T-helper 17 cell (primary cell): ENCODE measurements around the gene SPAG16. TPM values are rescaled to one million over a fixed set of nuclear protein-coding genes. Genes with fewer than 3 reads are reported as not detected.
A peak's percentile ranks its signal among the peaks of the same experiment; 100 is the strongest.

Experiments
- ATAC-seq: fragments of 150-1000 bp; cut with Tn5 transposase; 2 replicates; pipeline ENCODE4 v1.10.0; 2021; ENCODE audit warnings: mild to moderate bottlenecking, moderate library complexity
- DNase-seq, 3 donors: peaks; one replicate each; pipeline versions ENCODE4 v3.0.0 to v3.0.0-alpha.2; 2020 to 2021
- H3K9me3 ChIP-seq: one replicate; pipeline ENCODE4 v1.7.0; 2013; ENCODE audit warnings: low read length, mild to moderate bottlenecking; ENCODE audit not compliant: control insufficient read depth, poor library complexity, severe bottlenecking
- H3K27ac Mint-ChIP-seq: one replicate; pipeline ENCODE4 v1.8.0; 2022; ENCODE audit warnings: mild to moderate bottlenecking, moderate library complexity, mixed read lengths
- H3K27me3 Mint-ChIP-seq: one replicate; pipeline ENCODE4 v1.8.0; 2022; ENCODE audit warnings: mixed read lengths
- H3K36me3 Mint-ChIP-seq: one replicate; pipeline ENCODE4 v1.8.0; 2022; ENCODE audit warnings: low read depth, mixed read lengths
- H3K4me1 Mint-ChIP-seq: one replicate; pipeline ENCODE4 v1.8.0; 2022; ENCODE audit warnings: mild to moderate bottlenecking, mixed read lengths
- H3K4me3 Mint-ChIP-seq: one replicate; pipeline ENCODE4 v1.8.0; 2022; ENCODE audit warnings: mild to moderate bottlenecking, moderate library complexity, mixed read lengths
- total RNA-seq, 4 donors: library from RNA in 2 of 4; stranded (reverse) in 2 of 4; gene quantifications; one replicate each; pipeline ENCODE4 v1.2.3 and lab custom pipeline; 2022 to 2026

The SPAG16 gene
- 1 to 10 TPM; 4.1 to 5.1 TPM for total RNA-seq
- total RNA-seq (lab: John Stamatoyannopoulos, UW) = 4.8 to 6.1 reads per million in 2 donors

GRCh38 chr2:213284105-213285090 lies at the start of gene SPAG16:
Gene SPAG16, plus strand, starts transcription at chr2:213284464.
- ATAC-seq (peak; percentile 95), DNase-seq (peak; percentile 90 to 96 (median 91))
- no peaks in the 10 kb centered on the region for H3K27me3 Mint-ChIP-seq
- peaks cover 20% of the 10 kb centered on the region for H3K4me1 Mint-ChIP-seq
- H3K27ac Mint-ChIP-seq = peak within 1 kb of the TSS; percentile 97
- H3K9me3 ChIP-seq = no peaks in the 10 kb centered on the region
- H3K4me3 Mint-ChIP-seq = peak within 1 kb of the TSS; percentile 94
- no peaks in the 10 kb centered on the region for H3K36me3 Mint-ChIP-seq

DNA sequence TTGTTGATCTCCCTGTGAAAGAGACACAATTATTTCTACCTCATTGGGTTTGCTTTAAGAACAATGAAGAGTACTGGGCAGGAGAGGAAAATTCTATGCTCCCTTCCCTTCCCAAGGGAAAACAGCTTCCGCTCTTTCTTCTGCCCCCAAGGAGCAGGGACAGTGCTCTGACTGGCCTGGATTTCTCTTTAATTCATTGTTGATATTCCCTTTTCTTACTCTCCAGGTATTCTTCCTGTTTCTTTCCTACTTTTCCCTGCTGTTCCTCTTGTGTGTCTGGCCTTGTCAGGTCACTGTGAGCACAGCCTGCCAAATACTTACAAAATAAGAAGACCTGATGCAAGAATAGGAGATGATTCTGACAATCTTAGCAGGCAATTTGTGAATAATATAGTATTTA lies 49.6 kb upstream of the SPAG16 start:
- Mint-ChIP-seq H3K4me3 (no peak overlapping the region), H3K36me3 (no peaks in the 10 kb centered on the region), H3K27ac (no peak overlapping the region), H3K4me1 (peaks cover 8% of the 10 kb centered on the region), H3K27me3 (peaks cover 42% of the 10 kb centered on the region)
- H3K9me3 ChIP-seq = no peaks in the 10 kb centered on the region
- DNase-seq = no peak
- ATAC-seq = no peak

DNA sequence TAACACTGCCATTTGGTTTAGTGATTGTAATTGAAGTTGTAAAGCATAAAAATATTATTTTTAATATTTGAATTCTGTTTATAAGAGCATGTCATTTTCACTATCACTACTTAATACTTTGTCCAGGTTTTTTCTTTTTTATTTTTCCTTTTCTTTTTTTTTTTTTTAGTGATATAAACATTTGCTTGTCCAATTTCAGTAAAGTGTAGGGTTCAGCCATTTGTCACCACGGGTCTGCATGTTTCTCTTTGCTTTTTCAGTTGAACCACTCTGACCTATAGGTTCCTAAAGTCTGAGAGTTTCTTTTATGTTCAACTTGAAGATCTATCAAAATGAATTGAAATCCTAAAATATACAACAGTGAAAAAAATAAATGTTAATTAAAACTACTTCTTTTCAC lies 48.5 kb upstream of the SPAG16 start:
- Mint-ChIP-seq H3K27me3 (peaks cover 42% of the 10 kb centered on the region), H3K4me3 (no peak overlapping the region), H3K27ac (no peak overlapping the region), H3K36me3 (no peaks in the 10 kb centered on the region), H3K4me1 (peaks cover 8% of the 10 kb centered on the region)
- DNase-seq (no peak), ATAC-seq (no peak)
- H3K9me3 ChIP-seq = no peaks in the 10 kb centered on the region

DNA sequence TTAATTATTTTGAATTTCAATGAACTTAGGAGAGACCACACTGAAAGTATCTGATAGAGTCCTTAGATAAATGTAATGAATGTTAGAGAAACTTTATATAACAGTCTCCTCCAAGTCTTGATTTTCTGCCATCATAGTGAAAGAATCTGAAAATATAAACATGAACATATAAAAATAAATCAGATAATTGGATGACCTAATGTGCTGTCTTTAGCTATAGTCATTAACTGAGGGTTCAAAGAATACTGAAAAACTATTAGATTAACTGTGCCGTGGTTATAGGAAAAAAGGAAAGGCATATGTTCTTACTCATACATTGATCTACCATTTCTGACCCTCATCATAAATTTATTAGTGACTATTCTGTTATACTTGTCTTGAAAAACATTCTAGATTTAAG lies 47.0 kb upstream of the SPAG16 start:
- ATAC-seq = no peak
- H3K36me3 Mint-ChIP-seq = no peaks in the 10 kb centered on the region
- no peaks in the 10 kb centered on the region for H3K9me3 ChIP-seq
- H3K27ac Mint-ChIP-seq = peak overlapping the region; percentile 63
- H3K4me3 Mint-ChIP-seq = no peak overlapping the region
- H3K4me1 Mint-ChIP-seq = peaks cover 8% of the 10 kb centered on the region
- DNase-seq = no peak
- peaks cover 52% of the 10 kb centered on the region for H3K27me3 Mint-ChIP-seq

GRCh38 chr2:213237787-213238186 lies 46.5 kb upstream of the SPAG16 start:
- H3K27me3 Mint-ChIP-seq = peaks cover 50% of the 10 kb centered on the region
- no peak for DNase-seq
- H3K4me3 Mint-ChIP-seq = peak overlapping the region; percentile 41
- H3K36me3 Mint-ChIP-seq = no peaks in the 10 kb centered on the region
- no peak for ATAC-seq
- peak overlapping the region; percentile 63 for H3K27ac Mint-ChIP-seq
- H3K4me1 Mint-ChIP-seq = peaks cover 8% of the 10 kb centered on the region
- H3K9me3 ChIP-seq = no peaks in the 10 kb centered on the region

GRCh38 chr2:213238753-213239495 lies 45.3 kb upstream of the SPAG16 start:
- Mint-ChIP-seq H3K36me3 (no peaks in the 10 kb centered on the region), H3K4me1 (peaks cover under 1% of the 10 kb centered on the region), H3K27me3 (peaks cover 48% of the 10 kb centered on the region), H3K4me3 (no peak overlapping the region), H3K27ac (no peak overlapping the region)
- no peaks in the 10 kb centered on the region for H3K9me3 ChIP-seq
- DNase-seq (no peak), ATAC-seq (no peak)

DNA sequence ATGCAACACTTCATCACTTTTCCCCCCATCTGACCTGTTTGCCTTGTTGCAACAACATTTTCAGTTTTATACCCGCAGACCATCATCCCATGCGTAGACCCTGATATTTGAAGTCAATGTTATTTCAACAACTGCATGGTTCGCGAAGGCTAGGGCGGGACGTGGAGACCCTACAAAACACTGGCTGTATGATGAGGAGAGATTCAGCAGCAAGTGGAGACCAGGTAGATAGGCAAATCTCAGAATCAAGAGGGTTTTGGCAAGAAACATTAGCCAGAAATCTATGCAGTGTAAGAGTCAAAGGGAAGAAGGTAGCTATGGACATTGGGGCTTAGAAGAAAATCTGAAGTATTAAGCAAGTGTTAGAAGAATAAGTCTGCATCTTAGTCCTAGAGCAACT lies 42.4 kb upstream of the SPAG16 start:
- H3K27ac Mint-ChIP-seq = no peak overlapping the region

GRCh38 chr2:213242653-213243052 lies 41.6 kb upstream of the SPAG16 start:
- H3K27me3 Mint-ChIP-seq = peaks cover 31% of the 10 kb centered on the region
- H3K4me3 Mint-ChIP-seq = no peak overlapping the region
- ATAC-seq (no peak), DNase-seq (no peak)
- no peaks in the 10 kb centered on the region for H3K36me3 Mint-ChIP-seq
- no peak overlapping the region for H3K27ac Mint-ChIP-seq
- no peaks in the 10 kb centered on the region for H3K9me3 ChIP-seq
- no peaks in the 10 kb centered on the region for H3K4me1 Mint-ChIP-seq

More for the DNA sequence above, 42.4 kb upstream of the SPAG16 start:
- H3K9me3 ChIP-seq = no peaks in the 10 kb centered on the region
- H3K27me3 Mint-ChIP-seq = peaks cover 39% of the 10 kb centered on the region
- no peaks in the 10 kb centered on the region for H3K36me3 Mint-ChIP-seq
- no peaks in the 10 kb centered on the region for H3K4me1 Mint-ChIP-seq
- H3K4me3 Mint-ChIP-seq = no peak overlapping the region
- ATAC-seq = no peak
- DNase-seq = no peak

- Mint-ChIP-seq H3K4me3 (peak overlapping the region; percentile 69), H3K4me1 (no peaks in the 10 kb centered on the region), H3K27ac (no peak overlapping the region)
These were observed 40.8 kb upstream of the SPAG16 start for GRCh38 chr2:213243189-213244044.

GRCh38 chr2:213246497-213247281 lies 37.6 kb upstream of the SPAG16 start:
- ATAC-seq (peak; percentile 51), DNase-seq (peak in 2 of 3 donors; percentile 30 to 33)
- Mint-ChIP-seq H3K4me1 (no peaks in the 10 kb centered on the region), H3K27ac (no peak overlapping the region), H3K27me3 (peaks cover 39% of the 10 kb centered on the region), H3K36me3 (no peaks in the 10 kb centered on the region), H3K4me3 (no peak overlapping the region)
- H3K9me3 ChIP-seq = no peaks in the 10 kb centered on the region

More at GRCh38 chr2:213243189-213244044, 40.8 kb upstream of the SPAG16 start:
- H3K9me3 ChIP-seq = no peaks in the 10 kb centered on the region
- DNase-seq (no peak), ATAC-seq (no peak)
- Mint-ChIP-seq H3K36me3 (no peaks in the 10 kb centered on the region), H3K27me3 (peaks cover 28% of the 10 kb centered on the region)

DNA sequence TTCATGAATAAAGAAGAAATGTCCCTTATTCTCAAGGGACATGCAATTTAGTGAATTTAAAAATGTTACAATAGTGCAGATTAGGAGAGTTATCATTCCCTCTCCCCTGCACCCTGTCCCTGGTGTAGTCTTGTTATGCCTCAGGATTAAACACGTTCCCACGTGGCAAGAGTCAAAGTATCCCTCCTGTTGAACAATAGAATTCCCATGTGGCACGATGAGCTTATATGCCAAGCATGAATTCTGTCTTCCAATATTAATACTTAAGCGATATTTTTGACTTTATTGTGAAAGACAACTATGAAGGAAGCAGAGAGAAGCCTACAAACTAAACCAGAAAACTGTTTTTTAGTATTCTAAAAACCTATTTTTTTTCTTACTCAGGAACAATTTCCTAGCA lies 36.7 kb upstream of the SPAG16 start:
- H3K36me3 Mint-ChIP-seq = no peaks in the 10 kb centered on the region
- no peak for ATAC-seq
- no peak overlapping the region for H3K27ac Mint-ChIP-seq
- no peaks in the 10 kb centered on the region for H3K4me1 Mint-ChIP-seq
- H3K4me3 Mint-ChIP-seq = no peak overlapping the region
- no peak for DNase-seq
- H3K27me3 Mint-ChIP-seq = peaks cover 36% of the 10 kb centered on the region
- H3K9me3 ChIP-seq = no peaks in the 10 kb centered on the region

GRCh38 chr2:213248637-213249036 lies 35.6 kb upstream of the SPAG16 start:
- H3K27me3 Mint-ChIP-seq = peaks cover 36% of the 10 kb centered on the region
- H3K9me3 ChIP-seq = no peaks in the 10 kb centered on the region
- no peaks in the 10 kb centered on the region for H3K4me1 Mint-ChIP-seq
- DNase-seq (no peak), ATAC-seq (no peak)
- no peak overlapping the region for H3K4me3 Mint-ChIP-seq
- H3K36me3 Mint-ChIP-seq = no peaks in the 10 kb centered on the region
- no peak overlapping the region for H3K27ac Mint-ChIP-seq
